GM19468 (cell line): Measurements from ENCODE around the gene DDIT4.
"Not testable (repeated sequence)": the region's sequence is repeated elsewhere in the genome, so short reads cannot be mapped to it uniquely, and the experiment has no call there.

Experiments used
- ATAC-seq: cut with Tn5 transposase; IDR thresholded peaks from one replicate; pipeline ENCODE4 v1.9.1; 2021; ENCODE audit warnings: mild to moderate bottlenecking, moderate library complexity, moderate number of reproducible peaks; ENCODE audit not compliant: unreplicated experiment; ENCODE audit errors: extremely low read depth

Gene DDIT4, protein sequence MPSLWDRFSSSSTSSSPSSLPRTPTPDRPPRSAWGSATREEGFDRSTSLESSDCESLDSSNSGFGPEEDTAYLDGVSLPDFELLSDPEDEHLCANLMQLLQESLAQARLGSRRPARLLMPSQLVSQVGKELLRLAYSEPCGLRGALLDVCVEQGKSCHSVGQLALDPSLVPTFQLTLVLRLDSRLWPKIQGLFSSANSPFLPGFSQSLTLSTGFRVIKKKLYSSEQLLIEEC

DNA sequence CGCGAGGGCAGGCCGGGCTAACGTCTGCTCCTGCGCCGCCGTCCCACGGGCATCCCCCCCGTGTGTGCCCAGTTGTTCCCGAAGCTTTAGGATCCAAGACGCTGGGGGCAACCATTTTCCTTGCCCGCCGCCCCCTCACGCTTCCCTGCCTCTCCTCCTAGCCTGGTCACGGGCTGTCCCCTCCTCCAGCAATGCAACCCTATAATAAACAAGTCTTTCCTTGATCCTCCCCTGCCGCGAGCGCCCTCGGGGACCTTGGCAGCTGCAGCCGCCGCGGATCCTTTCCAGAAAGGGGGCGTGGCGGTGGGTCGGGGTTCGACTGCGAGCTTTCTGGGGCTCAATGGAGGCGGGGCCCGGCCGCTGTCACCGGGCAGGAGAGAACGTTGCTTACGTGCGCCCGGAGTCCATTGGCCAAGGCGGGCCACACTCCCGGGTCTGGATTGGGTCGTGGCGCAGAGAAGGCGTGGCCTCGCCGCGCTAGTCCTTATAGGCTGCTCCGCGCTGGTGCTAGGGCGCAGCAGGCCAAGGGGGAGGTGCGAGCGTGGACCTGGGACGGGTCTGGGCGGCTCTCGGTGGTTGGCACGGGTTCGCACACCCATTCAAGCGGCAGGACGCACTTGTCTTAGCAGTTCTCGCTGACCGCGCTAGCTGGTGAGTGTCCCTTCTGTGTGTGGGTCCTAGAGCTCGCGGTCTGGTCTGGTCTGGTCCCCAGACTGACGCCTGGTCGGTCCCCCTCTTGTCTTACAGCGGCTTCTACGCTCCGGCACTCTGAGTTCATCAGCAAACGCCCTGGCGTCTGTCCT lies at the start of gene DDIT4:
DDIT4 (plus strand) TSS at position 515 of the 803 bp plus-strand sequence. CDS start 293 bp downstream, outside the sequence.
- ATAC-seq = peak; percentile 78

DNA sequence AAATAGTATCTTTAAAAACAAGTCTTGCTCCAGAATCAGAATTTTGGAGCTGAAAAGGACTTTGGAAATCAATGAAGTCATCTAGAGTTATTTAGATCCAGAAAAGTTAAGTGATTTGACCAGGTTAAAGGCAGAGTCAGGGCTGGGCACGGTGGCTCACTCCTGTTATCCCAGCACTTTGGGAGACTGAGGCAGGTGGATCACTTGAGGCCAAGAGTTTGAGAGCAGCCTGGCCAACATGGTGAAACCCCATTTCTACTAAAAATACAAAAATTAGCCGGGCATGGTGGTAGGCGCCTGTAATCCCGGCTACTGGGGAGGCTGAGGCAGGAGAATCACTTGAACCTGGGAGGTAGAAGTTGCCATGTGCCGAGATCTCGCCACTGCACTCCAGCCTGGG lies 49.5 kb upstream of the DDIT4 start:
- not testable (repeated sequence) for ATAC-seq

DNA sequence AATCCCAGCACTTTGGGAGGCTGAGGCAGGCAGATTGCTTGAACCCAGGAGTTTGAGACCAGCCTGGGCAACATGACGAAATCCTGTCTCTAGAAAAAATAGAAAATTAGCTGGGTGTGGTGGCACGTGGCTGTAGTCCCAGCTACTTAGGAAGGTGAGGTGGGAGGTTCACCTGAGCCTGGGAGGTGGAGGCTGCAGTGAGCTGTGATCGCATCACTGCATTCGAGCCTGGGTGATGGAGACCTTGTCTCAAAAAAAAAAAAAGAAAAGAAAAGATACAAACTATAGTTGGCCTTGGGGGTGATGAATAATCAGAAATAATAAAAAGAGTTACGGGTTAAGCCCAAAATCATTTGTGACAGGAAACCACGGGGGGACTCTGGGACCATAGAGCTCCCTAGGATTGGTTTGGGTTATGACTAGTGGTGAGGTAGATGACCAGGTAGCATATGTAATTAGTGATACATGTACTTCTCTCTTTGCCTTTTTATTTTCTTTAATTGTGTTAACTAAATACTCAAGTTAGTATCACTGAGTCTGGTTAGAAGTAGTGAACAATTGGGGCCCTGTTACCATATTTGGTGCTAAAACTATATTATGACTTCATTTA lies 47.2 kb upstream of the DDIT4 start:
- no peak for ATAC-seq

DNA sequence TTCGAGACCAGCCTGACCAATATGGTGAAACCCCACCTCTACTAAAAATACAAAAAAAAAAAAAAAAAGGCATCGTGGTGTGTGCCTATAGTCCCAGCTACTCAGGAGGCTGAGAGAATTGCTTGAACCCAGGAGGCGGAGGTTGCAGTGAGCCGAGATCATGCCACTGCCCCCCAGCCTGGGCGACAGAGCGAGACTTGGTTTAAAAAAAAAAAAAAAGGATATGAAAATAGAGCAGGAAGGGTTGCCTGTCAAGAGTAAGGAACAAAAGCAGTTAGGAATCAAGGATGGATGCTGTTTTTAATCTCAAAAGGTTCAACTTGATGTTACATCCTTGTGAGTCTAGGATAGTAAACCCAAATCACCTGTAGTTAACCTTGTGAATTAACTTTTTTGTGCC lies 45.9 kb upstream of the DDIT4 start:
- ATAC-seq = no peak

DNA sequence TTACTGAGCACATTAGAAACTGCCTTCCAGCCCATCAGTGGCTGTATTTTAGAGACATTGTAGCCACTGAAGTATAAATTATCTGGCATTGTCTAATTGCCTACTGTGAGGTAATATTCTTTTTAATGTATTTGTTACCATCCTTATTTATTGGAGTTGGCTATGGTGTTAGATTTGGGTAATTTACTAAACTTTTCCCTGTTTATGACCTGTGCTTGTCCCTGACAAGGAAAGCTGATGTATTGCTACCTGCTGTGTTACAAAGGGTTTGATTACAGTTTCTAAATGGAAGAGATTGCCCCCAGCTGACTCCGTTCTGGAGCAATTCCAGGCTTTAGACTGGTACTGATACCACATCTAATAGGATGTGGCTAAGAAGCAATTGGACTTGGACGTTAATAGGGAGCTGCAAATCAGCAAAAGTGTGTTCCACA lies 45.4 kb upstream of the DDIT4 start:
- no peak for ATAC-seq

DNA sequence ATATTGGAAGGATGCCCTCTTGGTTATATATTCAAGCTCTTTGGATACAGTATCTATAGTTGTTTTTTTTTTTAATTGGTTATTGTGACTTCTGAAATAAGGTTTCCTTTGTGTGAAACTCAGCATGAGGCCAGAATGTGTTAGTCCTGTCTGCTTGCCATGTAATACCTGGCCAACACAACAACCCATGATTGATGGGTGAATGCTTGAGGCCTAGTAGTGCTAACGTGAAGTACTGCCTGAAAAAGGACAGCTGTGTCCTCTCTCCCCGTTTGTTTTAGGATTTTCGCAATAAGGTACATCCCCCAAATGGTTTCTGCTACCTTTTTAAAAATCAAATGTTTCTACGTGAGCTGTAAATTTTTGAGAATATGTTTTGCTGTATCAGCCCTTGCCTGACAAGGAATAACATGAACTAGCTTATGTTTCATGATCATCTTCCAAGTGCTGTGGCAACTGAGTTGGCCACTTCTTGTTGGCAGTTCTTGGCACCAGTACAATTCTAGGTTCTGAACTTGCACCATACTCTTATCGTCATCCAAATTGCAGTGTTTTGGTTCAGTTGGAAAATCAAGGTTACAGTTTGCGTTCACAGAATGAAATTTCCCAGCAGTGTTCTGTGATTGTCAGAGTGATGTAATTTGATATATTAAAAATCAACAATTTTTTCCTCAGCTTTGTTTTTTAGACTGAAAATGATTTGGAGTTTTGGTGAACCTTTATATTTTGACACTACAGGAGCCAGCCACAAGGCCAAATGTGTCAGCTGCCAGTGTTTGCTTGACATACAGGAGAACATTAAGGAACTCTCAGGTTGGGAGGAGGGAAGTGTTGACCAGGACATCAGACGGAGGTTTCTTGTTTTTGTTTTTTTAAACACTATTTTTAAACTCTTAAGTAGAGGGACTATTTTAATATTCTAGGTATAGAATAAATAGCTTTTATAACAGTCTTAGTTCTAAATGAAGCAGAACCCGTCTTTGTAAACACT lies 44.2 kb upstream of the DDIT4 start:
- no peak for ATAC-seq

DNA sequence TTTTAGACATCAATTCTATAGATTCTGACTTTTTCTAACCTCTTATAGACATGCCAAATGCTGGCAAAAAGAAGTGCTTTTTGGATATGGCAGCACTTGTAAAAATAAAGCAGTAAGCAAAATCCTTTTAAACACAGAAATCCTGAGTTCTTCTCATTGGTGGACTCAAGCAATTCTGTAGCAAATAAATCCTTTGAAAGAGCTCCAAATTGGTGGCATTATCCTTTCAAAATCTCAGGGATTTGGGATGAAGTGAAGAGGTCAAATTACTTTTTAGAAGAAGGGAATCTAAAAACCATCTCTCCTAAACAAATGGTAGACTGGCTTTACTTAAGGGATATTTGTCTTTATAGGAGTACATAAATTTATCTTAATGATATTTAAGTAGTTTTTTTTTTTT lies 40.1 kb upstream of the DDIT4 start:
- ATAC-seq = no peak

DNA sequence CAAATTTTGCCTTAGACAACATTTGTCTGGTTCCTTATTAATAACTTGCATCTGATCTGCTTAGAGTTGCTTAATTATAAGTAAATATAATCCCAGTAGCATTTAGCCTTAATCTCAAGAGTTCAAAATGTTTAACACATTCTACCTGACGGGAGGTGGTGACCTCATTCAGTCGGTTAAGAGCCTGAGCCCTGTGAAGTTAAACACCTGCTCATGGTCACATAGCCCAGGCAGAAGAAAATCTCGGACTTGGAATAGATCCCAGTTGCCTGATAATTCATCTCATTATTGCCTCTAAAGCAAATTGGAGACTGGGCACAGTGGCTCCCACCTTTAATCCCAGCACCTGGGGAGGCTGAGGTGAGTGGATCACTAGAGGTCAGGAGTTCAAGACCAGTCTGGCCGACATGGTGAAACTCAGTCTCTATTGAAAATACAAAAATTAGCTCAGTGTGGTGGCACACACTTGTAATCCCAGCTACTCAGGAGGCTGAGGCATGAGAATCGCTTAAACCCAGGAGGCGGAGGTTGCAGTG lies 39.1 kb upstream of the DDIT4 start:
- ATAC-seq = no peak

DNA sequence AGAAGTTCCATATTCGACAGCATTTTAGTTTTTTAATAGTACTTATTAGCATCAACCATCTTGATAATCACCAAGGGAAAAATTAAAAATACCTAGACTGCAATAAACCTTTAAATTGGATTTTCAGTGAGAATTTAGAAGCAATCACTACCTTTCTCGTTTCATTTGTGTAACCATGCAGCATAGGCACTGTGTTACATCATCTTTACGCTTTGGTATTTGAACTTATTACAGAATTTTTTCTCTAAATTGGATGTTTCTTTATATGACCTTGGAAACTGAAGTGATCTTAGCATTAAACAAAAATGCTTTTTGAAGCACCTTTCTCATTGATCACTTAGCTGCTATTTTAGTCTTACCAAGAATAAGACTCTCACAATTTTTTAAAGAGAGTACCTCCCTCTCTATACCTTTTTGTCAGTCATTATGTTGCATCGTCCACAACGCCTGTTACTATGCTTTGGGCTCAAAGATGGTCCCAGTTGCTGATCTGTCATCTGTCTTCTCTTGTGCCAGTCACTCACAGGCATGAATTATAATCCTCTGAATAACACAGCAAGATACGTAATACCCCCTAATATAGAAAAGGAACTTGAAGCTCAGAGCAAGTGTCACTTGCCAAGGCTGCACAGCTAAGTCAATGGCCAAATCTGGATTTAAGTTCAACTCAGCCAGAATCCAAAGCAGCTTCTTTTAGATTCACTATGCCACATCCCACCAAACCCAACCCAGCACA lies 38.0 kb upstream of the DDIT4 start:
- no peak for ATAC-seq

DNA sequence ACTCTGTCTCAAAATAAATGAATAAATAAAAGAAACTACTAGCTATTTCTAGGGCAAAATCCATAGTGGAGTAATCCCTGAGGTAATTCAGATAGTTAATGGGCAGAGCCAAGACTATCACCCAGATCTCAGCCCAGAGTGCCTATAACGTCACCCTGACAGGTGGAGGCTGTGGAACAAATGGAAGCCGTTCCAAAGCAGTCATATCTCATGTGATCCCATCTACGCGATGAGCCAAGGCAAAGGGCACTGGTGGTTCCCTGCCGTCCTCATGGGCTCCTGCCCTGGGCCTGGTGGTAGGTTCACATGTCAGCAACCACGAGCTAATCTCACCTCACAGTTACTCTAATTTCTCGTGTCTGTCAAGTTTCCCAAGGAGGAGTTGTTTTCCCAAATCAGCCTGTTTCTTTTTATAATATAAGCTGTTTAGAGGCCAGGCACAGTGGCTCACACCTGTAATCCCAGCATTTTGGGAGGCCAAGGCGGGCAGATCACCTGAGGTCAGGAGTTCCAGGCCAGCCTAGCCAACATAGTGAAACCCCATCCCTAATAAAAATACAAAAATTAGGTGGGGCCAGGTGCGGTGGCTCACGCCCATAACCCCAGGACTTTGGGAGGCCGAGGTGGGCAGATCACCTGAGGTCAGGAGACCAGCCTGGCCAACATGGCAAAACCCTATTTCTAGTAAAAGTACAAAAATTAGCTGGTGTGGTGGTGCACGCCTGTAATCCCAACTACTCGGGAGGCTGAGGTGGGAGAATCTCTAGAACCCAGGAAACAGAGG lies 35.1 kb upstream of the DDIT4 start:
- no peak for ATAC-seq

DNA sequence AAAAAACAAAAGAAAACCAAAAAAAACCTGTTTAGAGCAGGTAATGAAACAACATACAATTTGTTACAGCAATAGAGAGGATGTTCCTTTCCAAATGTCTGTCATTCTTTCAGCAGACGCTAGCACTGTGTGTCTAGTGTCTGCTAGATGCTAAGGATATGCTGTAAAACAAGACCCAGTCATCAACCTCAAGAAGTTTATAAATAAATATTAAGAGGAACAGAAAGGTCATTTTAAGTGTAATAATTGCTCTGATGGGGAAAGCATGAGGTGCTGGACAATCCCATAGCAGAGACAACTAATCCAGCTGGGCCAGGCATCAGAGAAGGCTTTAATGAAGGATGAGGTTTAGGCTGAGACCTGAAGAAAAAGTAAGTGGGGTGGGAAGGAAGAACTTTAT lies 34.3 kb upstream of the DDIT4 start:
- ATAC-seq = no peak

DNA sequence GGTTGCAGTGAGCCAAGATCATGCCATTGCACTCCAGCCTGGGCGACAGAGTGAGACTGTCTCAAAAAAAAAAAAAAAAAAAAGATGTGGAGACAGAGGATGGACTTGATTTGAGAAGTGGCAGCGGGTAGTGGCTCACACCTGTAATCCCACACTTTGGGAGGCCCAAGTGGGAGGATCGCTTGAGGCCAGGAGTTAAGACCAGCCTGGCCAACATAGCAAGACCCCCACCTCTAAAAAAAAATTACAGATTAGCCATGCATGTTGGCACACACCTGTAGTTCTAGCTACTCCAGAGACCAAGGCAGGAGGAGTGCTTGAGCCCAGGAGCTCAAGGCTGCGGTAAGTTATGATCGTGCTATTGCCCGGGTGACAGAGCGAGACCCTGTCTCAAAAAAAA lies 33.4 kb upstream of the DDIT4 start:
- ATAC-seq = no peak

DNA sequence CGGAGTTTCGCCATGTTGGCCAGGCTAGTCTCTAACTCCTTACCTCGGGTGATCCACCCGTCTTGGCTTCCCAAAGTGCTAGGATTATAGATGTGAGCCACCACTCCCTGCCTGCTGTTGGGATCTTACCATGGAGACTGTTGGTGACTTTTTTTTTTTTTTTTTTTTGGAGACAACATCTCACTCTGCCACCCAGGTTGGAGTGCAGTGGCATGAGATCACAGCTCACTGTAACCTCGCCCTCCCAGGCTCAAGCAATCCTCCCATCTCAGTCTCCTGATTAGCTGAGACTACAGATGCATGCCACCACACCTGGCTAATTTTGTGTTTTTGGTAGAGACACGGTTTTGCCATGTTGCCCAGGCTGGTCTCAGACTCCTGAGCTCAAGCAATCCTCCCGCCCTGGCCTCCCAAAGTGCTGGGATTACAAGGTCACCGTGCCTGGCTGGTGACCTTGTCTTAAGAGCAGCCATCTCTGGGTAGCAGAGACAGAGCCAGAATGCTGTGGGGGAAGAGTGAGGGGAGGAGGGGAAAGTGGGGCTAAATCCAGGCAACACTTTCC lies 32.0 kb upstream of the DDIT4 start:
- no peak for ATAC-seq

DNA sequence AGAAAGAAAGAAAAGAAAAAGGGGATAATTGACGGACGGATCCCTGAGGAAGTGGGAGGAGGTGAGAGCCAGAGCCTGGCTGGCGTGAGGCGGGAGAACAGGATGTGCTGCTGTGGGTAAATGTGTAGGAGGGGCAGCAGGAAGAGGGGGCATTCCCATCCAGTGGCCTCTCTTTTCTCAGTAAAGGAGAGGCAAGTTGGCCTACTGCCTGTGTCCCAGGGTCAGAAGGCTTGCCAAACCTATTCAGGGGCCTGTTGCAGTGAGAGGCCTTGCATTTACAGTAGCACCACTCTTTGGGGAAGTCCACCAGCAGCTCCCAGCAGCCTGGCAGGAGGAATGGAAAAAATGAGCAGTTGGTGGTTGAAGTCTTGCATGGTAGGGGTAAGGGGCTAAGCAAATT lies 31.0 kb upstream of the DDIT4 start:
- no peak for ATAC-seq

DNA sequence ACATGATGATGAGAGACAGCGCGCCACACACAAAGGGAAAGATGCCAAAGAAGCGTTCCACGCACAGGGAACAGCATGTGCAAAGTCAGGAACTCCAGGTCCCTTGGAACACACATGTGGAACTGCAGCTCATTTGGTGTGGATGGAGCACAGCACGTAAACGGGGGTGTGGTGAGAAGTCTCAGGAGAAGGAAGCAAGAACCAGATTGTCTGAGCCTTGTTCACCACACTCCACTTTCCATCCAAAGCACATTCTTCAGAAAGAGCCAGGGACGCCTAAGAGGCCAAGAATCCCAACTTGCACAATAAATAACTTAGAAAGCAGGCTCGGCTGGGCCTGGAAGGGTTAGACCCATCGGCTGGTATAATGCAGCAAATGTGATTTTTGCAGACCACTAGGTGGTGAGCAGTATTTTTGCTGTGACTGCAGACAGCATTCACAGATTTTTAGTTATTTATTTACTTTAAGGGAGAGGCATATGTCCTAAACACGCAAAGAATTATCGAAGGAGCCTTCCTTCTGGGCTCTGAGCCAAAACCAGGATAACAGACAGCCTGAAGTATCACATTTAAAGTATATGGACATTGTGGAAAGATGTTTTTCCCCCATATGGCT lies 29.8 kb upstream of the DDIT4 start:
- no peak for ATAC-seq

DNA sequence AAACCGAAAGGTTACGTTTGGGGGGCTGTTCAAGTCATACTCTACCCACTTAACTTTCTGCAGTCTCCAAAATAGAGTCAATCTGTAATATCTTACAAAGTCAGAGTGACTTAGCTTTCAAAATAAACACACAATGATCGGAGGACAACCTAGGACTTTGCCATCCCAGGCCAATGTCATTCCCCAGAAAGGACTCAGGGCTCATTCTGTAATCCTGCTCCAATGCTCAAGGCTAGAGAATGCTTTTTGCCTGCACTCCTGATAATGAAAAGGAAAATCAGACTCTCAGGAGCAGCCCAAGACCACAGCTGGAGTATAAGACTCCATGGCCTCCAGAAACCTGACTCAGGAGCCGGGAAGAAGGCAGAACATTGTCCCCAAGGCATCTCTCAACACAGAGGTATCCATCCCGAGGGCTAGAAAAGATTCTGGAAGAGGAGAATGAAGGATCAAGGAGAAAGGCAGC lies 29.1 kb upstream of the DDIT4 start:
- no peak for ATAC-seq

DNA sequence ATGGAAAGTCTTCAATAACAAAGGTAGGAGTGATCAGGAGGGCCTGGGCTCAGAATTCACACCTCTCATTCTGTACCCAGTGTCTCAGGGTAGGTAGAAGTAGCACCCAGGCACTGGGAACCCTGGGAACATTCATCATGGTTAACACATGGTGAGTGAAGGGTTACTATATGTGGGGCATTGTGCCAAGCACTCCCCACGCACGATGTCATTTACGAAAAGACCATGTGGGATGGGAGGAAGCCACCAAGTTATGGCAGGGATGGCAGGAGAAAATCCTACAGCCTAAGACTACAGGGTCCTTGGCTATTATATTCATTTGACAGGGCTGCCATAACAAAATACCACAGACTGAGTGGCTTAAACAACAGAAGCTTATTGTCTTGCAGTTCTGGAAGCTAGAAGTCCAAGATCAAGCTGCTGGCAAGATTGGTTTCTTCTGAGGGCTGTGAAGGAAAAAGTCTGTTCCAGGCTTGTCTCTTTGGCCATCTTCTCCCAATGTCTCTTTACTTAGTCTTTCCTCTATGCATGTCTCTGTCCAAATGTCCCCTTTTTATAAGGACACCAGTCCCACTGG lies 27.7 kb upstream of the DDIT4 start:
- no peak for ATAC-seq
